ENCODE measurements around the gene CDC27. TPM values are rescaled to one million over a fixed set of nuclear protein-coding genes. Genes with fewer than 3 reads are reported as not detected.
A peak's percentile ranks its signal among the peaks of the same experiment; 100 is the strongest.
"Not testable (repeated sequence)": the region's sequence is repeated elsewhere in the genome, so short reads cannot be mapped to it uniquely, and the experiment has no call there.

CDC27 gene
- polyA plus RNA-seq, 3 donors from 2014 or later = 50.3 to 98.5 (median 71.1) TPM

DNA sequence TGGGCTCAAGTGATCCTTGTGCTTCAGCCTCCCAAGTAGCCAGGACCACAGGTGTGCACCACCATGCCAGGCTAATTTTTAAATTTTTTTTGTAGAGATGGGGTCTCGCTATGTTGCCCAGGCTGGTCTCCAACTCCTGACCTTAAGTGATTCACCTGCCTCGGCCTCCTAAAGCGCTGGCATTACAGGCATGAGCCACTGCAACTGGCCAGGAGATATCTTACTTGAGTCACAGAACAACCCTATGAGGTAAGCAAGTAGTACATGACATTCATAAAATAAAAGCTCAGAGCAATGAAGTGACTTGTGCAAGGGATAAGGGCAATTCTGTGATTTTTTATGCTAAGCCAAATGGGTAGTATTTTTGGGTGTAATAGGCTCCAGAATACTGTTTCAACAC lies 57.3 kb downstream of the CDC27 start:
- no peak for DNase-seq
- H3K36me3 Mint-ChIP-seq = peaks cover 7 to 22% (median 10%) of the 10 kb centered on the region in 3 donors
- H3K9me3 Mint-ChIP-seq = no peaks in the 10 kb centered on the region
- no peak overlapping the region for H3K4me3 Mint-ChIP-seq
- peaks cover 2 to 6% of the 10 kb centered on the region in 2 donors for H3K4me1 Mint-ChIP-seq
- no peak overlapping the region for H3K27ac Mint-ChIP-seq
- H3K27me3 Mint-ChIP-seq (ENCODE audit: low read depth in 3 of 3) = no peaks in the 10 kb centered on the region

DNA sequence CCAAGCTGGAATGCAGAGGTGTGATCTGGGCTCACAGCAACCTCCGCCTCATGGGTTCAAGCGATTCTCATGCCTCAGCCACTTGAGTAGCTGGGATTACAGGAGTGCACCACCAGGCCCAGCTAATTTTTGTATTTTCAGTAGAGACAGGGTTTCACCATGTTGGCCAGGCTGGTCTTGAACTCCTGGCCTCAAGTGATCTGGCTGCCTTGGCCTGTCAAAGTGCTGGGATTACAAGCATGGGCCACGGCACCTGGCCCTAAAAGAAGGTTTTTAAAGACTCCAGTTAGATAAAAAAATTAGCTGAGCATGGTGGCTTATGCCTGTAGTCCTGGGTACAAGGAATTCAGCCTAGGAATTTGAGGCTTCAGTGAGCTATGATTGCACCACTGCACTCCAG lies 62.3 kb downstream of the CDC27 start:
- H3K27me3 Mint-ChIP-seq (ENCODE audit: low read depth in 3 of 3); H3K4me3 Mint-ChIP-seq; H3K27ac Mint-ChIP-seq; H3K4me1 Mint-ChIP-seq; H3K9me3 Mint-ChIP-seq; DNase-seq: not testable (repeated sequence)
- peaks cover 11 to 29% (median 11%) of the 10 kb centered on the region in 3 donors for H3K36me3 Mint-ChIP-seq

DNA sequence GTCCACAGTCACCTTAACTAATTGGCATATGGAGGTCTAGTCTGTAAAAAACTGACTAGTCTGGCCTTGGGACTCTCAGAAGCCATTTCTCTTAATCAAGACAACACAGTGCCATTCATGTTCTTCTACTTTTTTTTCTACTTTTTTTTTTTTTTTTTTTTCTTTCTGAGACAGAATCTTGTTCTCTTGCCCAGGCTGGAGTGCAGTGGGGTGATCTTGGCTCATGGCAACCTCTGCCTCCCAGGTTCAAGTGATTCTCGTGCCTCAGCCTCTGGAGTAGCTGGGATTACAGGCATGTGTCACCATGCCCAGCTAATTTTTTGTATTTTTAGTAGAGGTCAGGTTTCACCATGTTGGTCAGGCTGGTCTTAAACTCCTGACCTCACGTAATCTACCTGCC lies 65.8 kb downstream of the CDC27 start:
- not testable (repeated sequence) for H3K9me3 Mint-ChIP-seq; H3K27ac Mint-ChIP-seq; DNase-seq; H3K27me3 Mint-ChIP-seq (ENCODE audit: low read depth in 3 of 3); H3K4me1 Mint-ChIP-seq; H3K4me3 Mint-ChIP-seq
- H3K36me3 Mint-ChIP-seq = peaks cover 10 to 34% (median 12%) of the 10 kb centered on the region in 3 donors

DNA sequence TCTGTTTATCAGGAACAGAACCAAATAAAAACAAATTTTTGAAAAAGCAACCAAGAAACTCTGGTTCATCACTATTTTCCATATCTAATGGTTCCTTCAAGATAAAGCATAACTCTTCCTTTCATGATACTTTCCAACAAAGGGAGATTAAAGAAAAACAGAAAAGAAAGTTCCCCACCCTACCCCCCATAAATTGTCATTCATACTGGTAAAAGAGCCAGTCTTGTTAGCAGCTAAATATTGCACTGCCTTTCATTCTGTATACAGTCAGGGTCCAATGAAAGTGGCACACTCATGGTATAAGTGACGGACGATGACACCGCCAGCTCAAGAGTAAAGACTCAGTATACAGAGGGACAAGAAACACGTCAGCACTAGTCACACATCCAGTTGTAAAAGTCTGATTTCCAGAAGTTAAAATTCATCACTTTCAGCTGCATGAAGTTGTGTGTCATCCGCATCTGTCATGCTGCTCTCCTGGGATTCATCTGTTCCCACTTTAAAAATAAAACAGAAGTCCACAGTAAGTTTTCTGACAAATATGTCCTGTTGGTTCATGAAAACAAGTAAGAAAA lies 68.5 kb downstream of the CDC27 start:
- Mint-ChIP-seq H3K36me3 (peaks cover 6 to 28% (median 8%) of the 10 kb centered on the region in 3 donors), H3K27me3 (ENCODE audit: low read depth in 3 of 3) (peaks cover 0 to 3% (median 2%) of the 10 kb centered on the region in 3 donors), H3K4me1 (no peaks in the 10 kb centered on the region), H3K9me3 (no peaks in the 10 kb centered on the region), H3K27ac (no peak overlapping the region), H3K4me3 (no peak overlapping the region)
- DNase-seq = no peak

DNA sequence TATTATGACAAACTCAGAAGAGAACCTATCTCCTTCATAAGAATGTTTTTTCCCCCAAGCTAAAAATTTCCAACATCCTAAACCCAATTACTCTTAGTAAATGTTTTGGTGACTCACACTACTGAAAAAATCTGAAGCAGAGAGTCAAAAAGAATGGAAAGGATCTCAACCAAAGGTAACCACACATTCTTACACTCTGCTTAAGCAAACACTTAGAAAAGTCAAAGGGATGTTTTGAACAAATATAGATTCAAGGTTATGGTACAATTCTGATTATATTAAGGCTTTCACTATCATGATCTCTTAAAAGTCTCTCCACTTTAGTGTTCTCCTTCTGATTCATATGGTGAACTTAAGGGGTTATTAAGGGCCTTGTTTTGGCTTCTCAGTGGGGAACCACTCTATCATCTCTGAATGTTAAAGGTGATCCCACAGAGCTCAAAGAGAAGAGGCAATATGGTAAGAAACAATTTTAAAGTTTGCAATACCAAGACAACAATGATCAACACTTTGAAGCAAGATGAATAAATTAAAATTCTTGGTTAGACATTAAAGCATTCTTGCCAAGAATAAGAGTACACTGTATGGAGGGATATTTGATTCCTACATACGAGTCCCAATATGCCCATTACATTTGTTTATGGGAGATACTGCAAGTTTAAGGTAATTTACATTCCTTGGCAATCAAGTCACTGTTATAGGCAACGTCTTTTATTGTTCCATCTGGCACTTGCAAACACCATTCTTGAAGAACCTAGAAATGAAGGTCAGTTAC lies 69.2 kb downstream of the CDC27 start:
- Mint-ChIP-seq H3K27me3 (ENCODE audit: low read depth in 3 of 3) (peaks cover 0 to 3% (median 2%) of the 10 kb centered on the region in 3 donors), H3K36me3 (peaks cover 6 to 27% (median 7%) of the 10 kb centered on the region in 3 donors), H3K9me3 (no peaks in the 10 kb centered on the region), H3K4me1 (no peaks in the 10 kb centered on the region), H3K4me3 (no peak overlapping the region), H3K27ac (peak overlapping the region in 3 of 6 donors; percentile 6 to 74 (median 67))
- DNase-seq = no peak

DNA sequence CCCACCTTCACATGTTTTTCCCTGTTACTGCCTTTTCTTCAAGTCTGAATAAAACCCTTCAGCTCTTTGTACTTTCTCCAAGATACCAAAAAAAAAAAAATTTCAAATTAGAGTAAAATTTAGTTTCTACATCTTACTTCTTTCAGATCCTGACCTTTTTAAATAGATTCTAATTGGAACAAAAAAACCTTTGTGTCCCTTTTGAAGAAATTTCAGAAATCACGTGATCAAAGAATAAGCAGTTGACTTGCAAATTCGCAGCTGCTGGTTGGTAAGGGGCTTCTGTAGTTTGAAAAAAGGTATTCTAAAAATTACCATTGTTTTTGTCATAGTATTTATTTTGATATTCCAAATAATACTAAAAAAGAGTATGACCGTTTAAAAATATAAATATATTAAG lies 71.7 kb downstream of the CDC27 start:
- no peak overlapping the region for H3K4me3 Mint-ChIP-seq
- no peaks in the 10 kb centered on the region for H3K9me3 Mint-ChIP-seq
- DNase-seq = no peak
- H3K36me3 Mint-ChIP-seq = peaks cover 6 to 22% (median 7%) of the 10 kb centered on the region in 3 donors
- H3K4me1 Mint-ChIP-seq = peaks cover 0 to 3% of the 10 kb centered on the region in 2 donors
- H3K27ac Mint-ChIP-seq = peak overlapping the region in 1 of 6 donors; percentile 44
- peaks cover 0 to 3% (median 0%) of the 10 kb centered on the region in 3 donors for H3K27me3 Mint-ChIP-seq (ENCODE audit: low read depth in 3 of 3)

DNA sequence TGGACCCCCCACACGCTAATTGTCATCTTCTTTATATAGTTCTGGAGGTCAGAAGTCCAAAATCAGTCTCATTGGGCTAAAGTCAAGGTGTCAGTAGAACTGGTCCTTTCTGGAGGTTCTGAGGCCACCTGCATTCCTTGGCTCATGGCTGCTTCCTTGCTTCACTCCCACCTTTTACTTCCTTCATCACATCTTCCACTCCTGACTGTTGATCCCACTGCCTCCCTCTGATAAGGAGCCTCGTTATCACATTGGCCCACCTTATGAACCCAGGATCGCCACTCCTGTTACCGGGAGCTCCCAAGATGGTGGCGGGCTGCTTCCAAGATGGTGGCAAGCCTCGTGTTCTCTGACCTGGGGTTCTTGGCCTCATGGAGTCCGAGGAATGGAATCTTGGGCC lies 83.0 kb downstream of the CDC27 start:
- H3K27ac Mint-ChIP-seq = peak overlapping the region in 1 of 6 donors; percentile 31
- no peaks in the 10 kb centered on the region for H3K4me1 Mint-ChIP-seq
- no peaks in the 10 kb centered on the region for H3K9me3 Mint-ChIP-seq
- H3K4me3 Mint-ChIP-seq = no peak overlapping the region
- DNase-seq = no peak
- no peaks in the 10 kb centered on the region for H3K36me3 Mint-ChIP-seq
- peaks cover 4 to 9% (median 7%) of the 10 kb centered on the region in 3 donors for H3K27me3 Mint-ChIP-seq (ENCODE audit: low read depth in 3 of 3)

DNA sequence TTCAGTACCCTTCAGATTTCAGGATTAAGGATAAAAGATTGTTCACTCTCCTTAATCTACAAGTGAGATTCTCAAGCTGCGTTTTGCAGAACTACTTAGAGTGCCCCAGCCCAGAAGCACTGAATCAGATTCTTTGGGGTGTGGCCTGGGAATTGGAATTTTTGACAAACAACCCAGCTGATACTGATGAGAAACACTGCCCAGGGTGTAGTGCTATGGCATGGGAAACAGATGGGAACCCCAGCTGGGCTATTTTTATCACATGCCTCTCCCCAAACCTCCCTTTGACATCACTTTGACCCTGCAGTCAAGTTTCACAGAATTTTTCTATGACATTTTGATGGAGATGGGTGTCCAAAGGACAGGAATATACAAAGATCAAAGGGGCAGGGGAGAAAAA lies 83.8 kb downstream of the CDC27 start:
- H3K4me3 Mint-ChIP-seq; H3K36me3 Mint-ChIP-seq; H3K9me3 Mint-ChIP-seq; H3K27ac Mint-ChIP-seq; H3K4me1 Mint-ChIP-seq; DNase-seq; H3K27me3 Mint-ChIP-seq (ENCODE audit: low read depth in 3 of 3): not testable (repeated sequence)

DNA sequence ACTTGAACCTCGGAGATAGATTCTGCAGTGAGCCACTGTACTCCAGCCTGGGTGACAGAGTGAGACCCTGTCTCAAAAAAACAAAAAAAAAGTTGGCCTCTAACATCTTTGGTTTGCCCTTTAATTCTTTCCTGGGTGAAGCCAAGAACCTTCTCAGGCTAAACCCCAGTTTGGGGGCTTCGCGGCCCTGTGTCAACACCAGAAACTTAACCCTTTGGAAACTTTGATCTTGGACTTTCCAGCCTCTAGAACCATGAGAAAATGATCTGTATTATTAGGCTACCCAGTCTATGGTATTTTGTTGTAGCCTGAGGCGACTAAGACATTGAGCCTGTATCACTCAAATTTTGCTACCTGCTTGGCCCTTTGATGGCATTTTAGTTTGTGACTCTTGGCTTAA lies 86.2 kb downstream of the CDC27 start:
- no peak overlapping the region for H3K4me3 Mint-ChIP-seq
- H3K4me1 Mint-ChIP-seq = peaks cover 18 to 23% of the 10 kb centered on the region in 2 donors
- DNase-seq = no peak
- no peaks in the 10 kb centered on the region for H3K9me3 Mint-ChIP-seq
- H3K36me3 Mint-ChIP-seq = no peaks in the 10 kb centered on the region
- H3K27me3 Mint-ChIP-seq (ENCODE audit: low read depth in 3 of 3) = peaks cover 5 to 12% (median 11%) of the 10 kb centered on the region in 3 donors
- no peak overlapping the region for H3K27ac Mint-ChIP-seq

DNA sequence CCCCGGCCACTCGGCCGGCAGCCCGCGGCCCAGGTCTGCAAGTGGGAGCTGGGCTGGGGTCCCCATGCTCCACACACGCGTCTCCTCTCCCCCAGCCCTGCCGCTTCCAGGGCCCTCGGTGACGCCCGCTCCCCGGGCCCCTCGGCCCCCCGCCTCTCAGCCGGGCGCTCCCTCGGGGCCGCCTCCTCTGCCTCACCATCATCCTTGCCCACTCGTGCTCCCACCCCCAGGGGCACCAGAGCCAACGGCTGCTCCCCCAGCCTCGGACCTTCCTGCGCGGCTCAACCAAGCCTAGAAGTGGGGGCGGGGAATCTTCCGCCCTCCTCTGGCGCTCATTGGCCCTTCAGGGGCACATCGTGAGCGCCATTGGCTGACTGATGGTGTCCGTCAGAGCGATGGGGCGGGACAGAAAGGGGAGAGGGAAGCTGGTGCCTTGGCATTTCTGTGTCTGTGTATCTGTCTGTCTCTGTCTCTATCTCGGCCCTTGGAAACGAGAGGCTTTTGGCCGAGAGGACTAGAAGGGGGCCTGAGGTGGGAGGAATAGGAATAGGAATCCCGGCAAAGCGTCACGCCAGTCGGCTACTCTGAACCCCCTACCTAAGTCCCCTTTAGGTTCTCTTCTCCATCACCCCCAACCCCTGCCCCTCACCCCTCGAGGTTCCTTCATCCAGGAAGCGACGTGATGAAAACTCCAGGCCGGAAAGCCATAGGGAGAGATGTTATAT lies 88.9 kb downstream of the CDC27 start:
- DNase-seq = peak; percentile 90 to 92 (median 90)
- no peaks in the 10 kb centered on the region for H3K9me3 Mint-ChIP-seq
- no peaks in the 10 kb centered on the region for H3K36me3 Mint-ChIP-seq
- peak overlapping the region; percentile 98 to 100 (median 99) for H3K4me3 Mint-ChIP-seq
- peaks cover 18 to 32% of the 10 kb centered on the region in 2 donors for H3K4me1 Mint-ChIP-seq
- peaks cover 2 to 8% (median 3%) of the 10 kb centered on the region in 3 donors for H3K27me3 Mint-ChIP-seq (ENCODE audit: low read depth in 3 of 3)
- H3K27ac Mint-ChIP-seq = peak overlapping the region; percentile 91 to 99 (median 98)

DNA sequence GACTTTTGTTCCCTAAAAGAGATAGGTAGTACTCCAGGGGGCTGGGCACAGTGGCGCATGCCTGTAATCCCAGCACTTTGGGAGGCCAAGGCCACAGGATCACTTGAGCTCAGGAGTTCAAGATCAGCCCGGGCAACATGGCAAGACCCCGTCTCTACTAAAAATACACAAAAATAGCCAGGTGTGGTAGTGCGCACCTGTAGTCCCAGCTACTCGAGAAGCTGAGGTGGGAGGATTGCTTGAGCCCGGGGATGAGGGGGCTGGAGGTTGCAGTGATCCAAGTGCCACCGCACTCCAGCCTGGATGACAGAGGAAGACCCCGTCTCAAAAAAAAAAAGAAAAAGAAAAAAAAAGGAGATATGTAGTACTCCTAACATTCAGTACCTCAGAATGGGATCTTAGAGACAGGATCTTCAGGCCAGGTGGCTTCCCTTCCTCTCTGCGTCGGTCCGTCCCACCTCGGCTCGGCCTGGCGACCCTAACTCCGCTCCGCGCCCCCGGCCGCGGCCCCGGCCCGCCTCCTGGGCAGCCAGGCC lies 89.6 kb downstream of the CDC27 start:
- Mint-ChIP-seq H3K36me3 (no peaks in the 10 kb centered on the region), H3K9me3 (no peaks in the 10 kb centered on the region), H3K4me1 (peaks cover 18 to 32% of the 10 kb centered on the region in 2 donors), H3K27ac (peak overlapping the region; percentile 34 to 91 (median 74)), H3K27me3 (ENCODE audit: low read depth in 3 of 3) (peaks cover 2 to 8% (median 3%) of the 10 kb centered on the region in 3 donors), H3K4me3 (peak overlapping the region; percentile 81 to 98 (median 86))
- DNase-seq = no peak

DNA sequence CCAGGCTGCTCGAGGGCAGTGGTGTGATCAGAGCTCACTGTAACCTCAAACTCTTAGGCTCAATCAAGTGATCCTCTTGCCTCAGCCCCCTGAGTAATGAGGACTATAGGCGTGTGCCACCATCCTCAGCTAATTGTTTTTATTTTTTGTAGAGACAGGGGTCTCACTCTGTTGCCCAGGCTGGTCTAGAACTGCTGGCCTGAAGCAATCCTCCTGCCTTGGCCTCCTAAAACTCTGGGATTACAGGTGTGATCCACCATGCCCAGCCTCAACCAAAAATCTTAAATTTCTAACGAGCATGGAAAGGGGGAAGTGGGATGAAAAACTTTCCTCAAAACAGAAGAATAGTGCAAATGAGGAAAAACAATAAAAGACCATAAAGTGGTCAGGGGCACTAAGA lies 92.8 kb downstream of the CDC27 start:
- Mint-ChIP-seq H3K4me1 (peaks cover 21 to 43% of the 10 kb centered on the region in 2 donors), H3K9me3 (no peaks in the 10 kb centered on the region), H3K4me3 (peak overlapping the region in 2 of 5 donors; percentile 2 to 33), H3K27ac (peak overlapping the region in 2 of 6 donors; percentile 32 to 34), H3K27me3 (ENCODE audit: low read depth in 3 of 3) (peaks cover 2 to 4% (median 3%) of the 10 kb centered on the region in 3 donors), H3K36me3 (no peaks in the 10 kb centered on the region)
- no peak for DNase-seq

DNA sequence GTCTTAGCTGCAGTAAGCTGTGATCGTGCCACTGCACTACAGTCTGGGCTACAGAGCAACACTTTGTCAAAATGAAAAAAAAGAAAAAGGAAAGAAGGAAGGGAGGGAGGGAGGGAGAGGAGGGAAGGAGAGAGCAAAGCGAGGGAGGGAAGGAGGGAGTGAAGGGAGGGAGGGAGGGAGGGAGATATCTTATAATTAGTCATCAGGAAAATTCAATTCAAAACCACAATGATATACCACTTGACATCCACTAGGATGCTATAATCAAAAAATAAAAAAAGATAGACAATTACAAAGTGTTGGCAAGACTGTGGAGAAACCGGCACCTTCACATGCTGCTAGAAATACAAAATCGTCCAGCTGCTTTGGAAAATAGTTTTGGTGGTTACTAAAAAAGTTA lies 93.8 kb downstream of the CDC27 start:
- peaks cover 0 to 4% (median 0%) of the 10 kb centered on the region in 3 donors for H3K36me3 Mint-ChIP-seq
- H3K4me3 Mint-ChIP-seq = no peak overlapping the region
- DNase-seq = no peak
- H3K27me3 Mint-ChIP-seq (ENCODE audit: low read depth in 3 of 3) = peaks cover 2 to 3% (median 3%) of the 10 kb centered on the region in 3 donors
- H3K27ac Mint-ChIP-seq = no peak overlapping the region
- no peaks in the 10 kb centered on the region for H3K9me3 Mint-ChIP-seq
- H3K4me1 Mint-ChIP-seq = peaks cover 17 to 41% of the 10 kb centered on the region in 2 donors

DNA sequence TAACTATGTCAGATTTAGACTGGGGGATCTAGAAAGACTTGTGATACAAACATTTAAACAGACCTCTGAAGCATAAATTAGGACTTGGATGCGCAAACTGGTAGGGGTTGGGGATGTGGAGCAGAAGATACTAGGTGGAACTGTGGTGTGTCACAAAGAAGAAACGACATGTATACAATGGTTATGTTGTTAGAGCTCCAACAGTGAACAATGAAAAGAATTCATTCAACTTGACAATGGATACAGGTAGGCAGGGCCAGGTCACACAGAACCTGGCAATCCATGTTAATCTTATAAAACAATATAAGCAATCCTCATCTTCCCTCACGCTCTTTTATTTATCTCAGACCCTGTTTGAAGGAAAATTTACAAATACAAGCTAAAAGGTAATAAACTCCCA lies 102.0 kb downstream of the CDC27 start:
- Mint-ChIP-seq H3K27ac (no peak overlapping the region), H3K4me1 (peaks cover 2 to 13% of the 10 kb centered on the region in 2 donors), H3K36me3 (peaks cover 0 to 4% (median 0%) of the 10 kb centered on the region in 3 donors)

More for the DNA sequence above, 102.0 kb downstream of the CDC27 start:
- no peaks in the 10 kb centered on the region for H3K27me3 Mint-ChIP-seq (ENCODE audit: low read depth in 3 of 3)
- H3K9me3 Mint-ChIP-seq = no peaks in the 10 kb centered on the region
- no peak for DNase-seq
- no peak overlapping the region for H3K4me3 Mint-ChIP-seq
